ENCODE results near the gene FBXW7. TPM values are rescaled to one million over a fixed set of nuclear protein-coding genes. Genes with fewer than 3 reads are reported as not detected.

The FBXW7 gene
- total and polyA plus RNA-seq, 2 of the 13 experiments (the other 11 are each of a cell fraction or from before 2014, with no cell fraction given) = 5.0 to 40.9 TPM

DNA sequence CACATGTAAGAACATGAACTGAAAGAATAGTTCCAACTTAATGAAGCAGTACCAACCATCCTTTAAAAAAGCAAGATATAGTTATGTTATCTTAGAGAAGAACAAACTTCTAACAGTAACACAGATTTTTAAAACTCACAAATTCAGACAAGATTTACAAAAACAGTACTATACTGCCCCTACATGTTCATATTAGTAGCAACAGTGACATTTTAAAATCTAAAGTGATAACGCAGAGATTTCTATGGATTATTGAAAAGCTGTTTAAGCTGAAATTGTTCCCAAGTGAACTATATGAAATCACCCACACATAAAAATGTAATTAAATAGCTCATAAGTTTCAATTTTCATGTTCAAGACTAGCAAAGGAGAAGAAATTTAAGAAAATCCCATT, 166.0 kb downstream of the FBXW7 start:
- Histone ChIP-seq H2AFZ (ENCODE audit: low read length) (no peak overlapping the region), H3K4me1 (ENCODE audit: insufficient read depth, low read length) (no peaks in the 10 kb centered on the region), H3K9me3 (ENCODE audit: low read length) (no peaks in the 10 kb centered on the region), H3K27me3 (ENCODE audit: control insufficient read depth in 1 of 2, insufficient read depth in 2 of 2, low read length in 2 of 2) (no peaks in the 10 kb centered on the region), H4K20me1 (ENCODE audit: insufficient read depth, low read length) (no peaks in the 10 kb centered on the region), H3K4me3 (replicated peaks in 1 of 3; ENCODE audit: insufficient read depth in 1 of 3, low read depth in 2 of 3, low read length in 3 of 3) (no peak overlapping the region), H3K9ac (ENCODE audit: insufficient read depth, low read depth, low read length) (no peak overlapping the region), H3K79me2 (ENCODE audit: insufficient read depth, low read length) (no peaks in the 10 kb centered on the region), H3K36me3 (replicated peaks in 1 of 2; ENCODE audit: control insufficient read depth in 1 of 2, insufficient read depth in 2 of 2, low read length in 2 of 2) (no peaks in the 10 kb centered on the region), H3K4me2 (ENCODE audit: low read depth, low read length) (no peak overlapping the region), H3K27ac (ENCODE audit: extremely low read length, insufficient read depth, low read length) (no peak overlapping the region)
- no TSS peak for BruUV-seq (replicated peaks)
- ATAC-seq (no peak), FAIRE-seq (no peak), DNase-seq (ENCODE audit: low spot score) (no peak)
- intact Hi-C loops (cut with micrococcal nuclease; ENCODE audit: unreplicated experiment) = no loop called here
- POLR2A ChIA-PET = no interaction called here
- CTCF ChIA-PET (ENCODE audit: low intra/inter-chr PET ratio, low total read pairs) = no interaction called here
- TF ChIP-seq, protein P1, sequence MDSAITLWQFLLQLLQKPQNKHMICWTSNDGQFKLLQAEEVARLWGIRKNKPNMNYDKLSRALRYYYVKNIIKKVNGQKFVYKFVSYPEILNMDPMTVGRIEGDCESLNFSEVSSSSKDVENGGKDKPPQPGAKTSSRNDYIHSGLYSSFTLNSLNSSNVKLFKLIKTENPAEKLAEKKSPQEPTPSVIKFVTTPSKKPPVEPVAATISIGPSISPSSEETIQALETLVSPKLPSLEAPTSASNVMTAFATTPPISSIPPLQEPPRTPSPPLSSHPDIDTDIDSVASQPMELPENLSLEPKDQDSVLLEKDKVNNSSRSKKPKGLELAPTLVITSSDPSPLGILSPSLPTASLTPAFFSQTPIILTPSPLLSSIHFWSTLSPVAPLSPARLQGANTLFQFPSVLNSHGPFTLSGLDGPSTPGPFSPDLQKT (CRISPR knock-in tag; IDR thresholded peaks at IDR 0.05; ENCODE audit: borderline replicate concordance) = no peak
- TF ChIP-seq ZNF768 (CRISPR knock-in tag; IDR thresholded peaks at IDR 0.05) = no peak
- no peak for TF ChIP-seq RFXANK (CRISPR knock-in tag; IDR thresholded peaks at IDR 0.05)
- TF ChIP-seq STAG1 (CRISPR knock-in tag; IDR thresholded peaks at IDR 0.05) = peak; percentile 7; the same call in 1 of the 2 replicates
- TF ChIP-seq ZBTB38 (CRISPR knock-in tag; IDR thresholded peaks at IDR 0.05) = no peak
- WGBS (ENCODE audit: low lambda C conversion rate) = 97% methylated on average over 1 of the region's 1 CpG
- in situ Hi-C loops (cut with HindIII; ENCODE audit: extremely low pct_ligation_motif_present, low pct_unique_long_range_greater_than_20kb) = no loop called here

DNA sequence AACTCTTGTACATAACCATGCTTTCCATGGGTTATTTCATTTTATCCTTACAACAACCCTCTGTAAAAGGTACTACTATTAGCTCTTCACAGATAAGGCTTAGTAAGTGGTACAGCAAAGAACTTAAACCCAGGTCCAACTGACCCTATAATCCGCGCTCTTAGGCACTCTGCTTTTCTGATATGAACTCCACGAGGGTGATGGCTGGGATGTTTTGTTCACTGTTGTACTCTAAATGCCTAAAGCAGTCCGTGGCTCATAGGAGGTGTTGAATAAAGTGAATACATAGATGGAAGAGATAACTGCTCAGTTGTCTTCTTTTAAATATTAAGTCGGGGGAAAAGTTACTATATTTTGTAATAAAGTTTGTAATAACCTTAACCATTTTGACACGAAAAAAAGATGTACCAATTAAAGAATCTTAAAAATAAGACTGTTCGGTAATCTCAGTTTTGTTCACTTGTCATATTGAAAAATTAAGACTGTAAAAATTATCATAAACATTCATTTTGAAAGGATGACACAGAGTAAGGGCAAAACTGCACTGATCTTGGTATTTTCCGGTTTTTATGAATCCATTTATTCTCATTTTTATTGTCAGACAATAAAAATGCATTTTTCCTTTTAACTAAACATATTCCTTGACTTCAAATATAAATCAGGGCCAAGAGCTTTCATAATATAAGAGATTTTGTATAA, 166.5 kb downstream of the FBXW7 start:
- ATAC-seq = no peak
- DNase-seq (ENCODE audit: low spot score) = no peak
- Histone ChIP-seq H3K9ac (ENCODE audit: insufficient read depth, low read depth, low read length) (no peak overlapping the region), H3K9me3 (ENCODE audit: low read length) (no peaks in the 10 kb centered on the region), H3K36me3 (replicated peaks in 1 of 2; ENCODE audit: control insufficient read depth in 1 of 2, insufficient read depth in 2 of 2, low read length in 2 of 2) (no peaks in the 10 kb centered on the region), H3K4me3 (replicated peaks in 1 of 3; ENCODE audit: insufficient read depth in 1 of 3, low read depth in 2 of 3, low read length in 3 of 3) (no peak overlapping the region), H3K27ac (ENCODE audit: extremely low read length, insufficient read depth, low read length) (no peak overlapping the region), H3K4me1 (ENCODE audit: insufficient read depth, low read length) (no peaks in the 10 kb centered on the region), H3K79me2 (ENCODE audit: insufficient read depth, low read length) (no peaks in the 10 kb centered on the region), H3K4me2 (ENCODE audit: low read depth, low read length) (no peak overlapping the region), H4K20me1 (ENCODE audit: insufficient read depth, low read length) (no peaks in the 10 kb centered on the region), H2AFZ (ENCODE audit: low read length) (no peak overlapping the region), H3K27me3 (ENCODE audit: control insufficient read depth in 1 of 2, insufficient read depth in 2 of 2, low read length in 2 of 2) (no peaks in the 10 kb centered on the region)
- no peak for FAIRE-seq
- BruUV-seq (replicated peaks) = no TSS peak
- intact Hi-C loops (cut with micrococcal nuclease; ENCODE audit: unreplicated experiment) (no loop called here), in situ Hi-C loops (cut with HindIII; ENCODE audit: extremely low pct_ligation_motif_present, low pct_unique_long_range_greater_than_20kb) (no loop called here)
- TF ChIP-seq ZFP37 (CRISPR knock-in tag; IDR thresholded peaks at IDR 0.05; ENCODE audit: borderline replicate concordance) = no peak
- TF ChIP-seq, protein P2, sequence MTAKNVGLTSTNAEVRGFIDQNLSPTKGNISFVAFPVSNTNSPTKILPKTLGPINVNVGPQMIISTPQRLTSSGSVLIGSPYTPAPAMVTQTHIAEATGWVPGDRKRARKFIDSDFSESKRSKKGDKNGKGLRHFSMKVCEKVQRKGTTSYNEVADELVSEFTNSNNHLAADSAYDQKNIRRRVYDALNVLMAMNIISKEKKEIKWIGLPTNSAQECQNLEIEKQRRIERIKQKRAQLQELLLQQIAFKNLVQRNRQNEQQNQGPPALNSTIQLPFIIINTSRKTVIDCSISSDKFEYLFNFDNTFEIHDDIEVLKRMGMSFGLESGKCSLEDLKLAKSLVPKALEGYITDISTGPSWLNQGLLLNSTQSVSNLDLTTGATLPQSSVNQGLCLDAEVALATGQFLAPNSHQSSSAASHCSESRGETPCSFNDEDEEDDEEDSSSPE (CRISPR knock-in tag; IDR thresholded peaks at IDR 0.05) = no peak
- no peak for TF ChIP-seq ZBTB7B (CRISPR knock-in tag; IDR thresholded peaks at IDR 0.05)
- no peak for TF ChIP-seq RBM22 (optimal IDR thresholded peaks at IDR 0.05; ENCODE audit: low read length)
- TF ChIP-seq RELA (CRISPR knock-in tag; IDR thresholded peaks at IDR 0.05) = no peak
- no peak for TF ChIP-seq ZNF296 (CRISPR knock-in tag; conservative IDR thresholded peaks at IDR 0.05)
- no peak for TF ChIP-seq ATF7-NPFF (CRISPR knock-in tag; IDR thresholded peaks at IDR 0.05; ENCODE audit: low read depth)
- no peak for TF ChIP-seq XRCC5 (optimal IDR thresholded peaks at IDR 0.05; ENCODE audit: low read length)
- ChIA-PET CTCF (ENCODE audit: low intra/inter-chr PET ratio, low total read pairs) (no interaction called here), POLR2A (no interaction called here)
- WGBS (ENCODE audit: low lambda C conversion rate) = 97% methylated on average over 8 of the region's 8 CpGs

Measured in HepG2 (cell line).